A549 (cell line): ENCODE results near the gene SSC4D. TPM values are rescaled to one million over a fixed set of nuclear protein-coding genes. Genes with fewer than 3 reads are reported as not detected.

Experiments used
- ATAC-seq, 2 experiments: fragments of 200-7000 bp in 1 of 2; fragments of >200 bp in 1 of 2; cut with Nextera tagmentation in 1 of 2; cut with Tn5 transposase in 1 of 2; 3 replicates each; pipeline versions ENCODE4 v1.8.0 to v1.9.1; 2018 to 2020; ENCODE audit warnings: mild to moderate bottlenecking in 1 of 2, moderate library complexity in 1 of 2
- CTCF ChIA-PET: fragments of 300-600 bp; sonication (Branson Sonifier 250); formaldehyde crosslinking; extraction: SDS; loops from one replicate; lab custom pipeline; 2021; ENCODE audit warnings: antibody characterized with exemption, inconsistent platforms; lab: Yijun Ruan, JAX
- POLR2A ChIA-PET: fragments of 350-600 bp; formaldehyde crosslinking; extraction: SDS; loops from one replicate; lab custom pipeline; 2021; ENCODE audit warnings: antibody characterized with exemption, inconsistent platforms; lab: Yijun Ruan, JAX
- DNase-seq, 2 experiments: peaks; one replicate each; pipeline versions ENCODE4 v3.0.0 to v3.0.0-alpha.2; 2011 to 2016; ENCODE audit warnings: low read depth in 1 of 2, low spot score in 1 of 2
- FAIRE-seq: peaks from 2 replicates; lab custom pipeline; 2011; peaks lifted over from hg19 to GRCh38; lab: Jason Lieb, UNC
- H3K27ac ChIP-seq, 2 experiments: fragments of >200 bp; sonication (Bioruptor Twin); formaldehyde crosslinking; 3 replicates each; pipeline ENCODE4 v1.5.1; 2016 to 2017
- H3K4me1 ChIP-seq: fragments of >200 bp; sonication (Bioruptor Twin); formaldehyde crosslinking; 3 replicates; pipeline ENCODE4 v1.6.1; 2016
- H3K4me2 ChIP-seq: fragments of >200 bp; sonication (Bioruptor Twin); formaldehyde crosslinking; 3 replicates; pipeline ENCODE4 v1.6.1; 2016
- H3K4me3 ChIP-seq: fragments of >200 bp; sonication (Bioruptor Twin); formaldehyde crosslinking; 3 replicates; pipeline ENCODE4 v1.5.1; 2016
- H3K9me3 ChIP-seq: fragments of >200 bp; sonication (Bioruptor Twin); formaldehyde crosslinking; 3 replicates; pipeline ENCODE4 v1.6.1; 2016
- FOSL2 ChIP-seq, 2 experiments: fragments of 450-650 bp in 1 of 2; fragments of >200 bp in 1 of 2; sonication (Bioruptor Twin) in 1 of 2; formaldehyde crosslinking; IDR thresholded peaks; 2 replicates each; pipeline versions ENCODE4 v1.5.0 to v1.6.1; 2016 to 2020; ENCODE audit warnings: mild to moderate bottlenecking in 1 of 2, moderate library complexity in 1 of 2
- JUN ChIP-seq, 2 experiments: fragments of >200 bp; sonication (Bioruptor Twin); formaldehyde crosslinking; IDR thresholded peaks; 2 replicates in 1 of 2; 3 replicates in 1 of 2; pipeline ENCODE4 v1.6.1; 2016 to 2017
- KDM1A ChIP-seq: fragments of 200-600 bp; sonication (generic); IDR thresholded peaks from 2 replicates; pipeline ENCODE4 v1.6.1; 2016; ENCODE audit warnings: low read depth, mild to moderate bottlenecking
- MAFK ChIP-seq: fragments of 450-650 bp; IDR thresholded peaks from 2 replicates; pipeline ENCODE4 v1.6.1; 2014; ENCODE audit not compliant: partially characterized antibody
- MYC ChIP-seq: IDR thresholded peaks from 2 replicates; pipeline ENCODE4 v1.6.1; 2012; ENCODE audit warnings: mild to moderate bottlenecking, inconsistent platforms, low read length, improper control_type of control experiment, borderline replicate concordance
- NPAS2 ChIP-seq: fragments of 250-450 bp; sonication (Bioruptor Pico); IDR thresholded peaks from 2 replicates; pipeline ENCODE4 v1.8.0; 2022; ENCODE audit warnings: mild to moderate bottlenecking, moderate library complexity, borderline replicate concordance
- POLR2AphosphoS2 ChIP-seq: conservative IDR thresholded peaks from 2 replicates; pipeline ENCODE4 v1.6.1; 2012; ENCODE audit warnings: low read length, improper control_type of control experiment, inconsistent platforms
- RFX5 ChIP-seq: fragments of 450-650 bp; IDR thresholded peaks from 2 replicates; pipeline ENCODE4 v1.7.1; 2014; ENCODE audit warnings: antibody characterized with exemption, mild to moderate bottlenecking, moderate library complexity
- RNF2 ChIP-seq: fragments of 200-600 bp; sonication (generic); IDR thresholded peaks from 2 replicates; pipeline ENCODE4 v1.6.1; 2016; ENCODE audit warnings: low read depth, mild to moderate bottlenecking, antibody characterized with exemption, moderate library complexity, borderline replicate concordance
- TP53 ChIP-seq: fragments of 250-450 bp; sonication (Bioruptor Pico); IDR thresholded peaks from 2 replicates; pipeline ENCODE4 v1.5.0; 2021; ENCODE audit warnings: mild to moderate bottlenecking, moderate library complexity
- WGBS: methylation state at CpG from one replicate; pipeline ENCODE4 v1.1.6; 2017; ENCODE audit errors: missing lambda C conversion rate; 5-methylcytosine and 5-hydroxymethylcytosine counted together
- polyA plus RNA-seq, 4 experiments: library from polyadenylated mRNA; depleted of rRNA in 3 of 4; stranded (reverse); fragments of >200 nt; fragmentation: RNase III in 1 of 4; extraction: RNeasy Plus Mini Kit Qiagen cat#74134 plus additional on column Dnase treatment in 1 of 4; gene quantifications; 2 replicates in 3 of 4; 3 replicates in 1 of 4; pipeline ENCODE4 v1.2.3, GENCODE V29; 2011 to 2017
- TF ChIP-seq, protein P1 (sequence below): fragments of 200-600 bp; sonication (generic); IDR thresholded peaks from 2 replicates; pipeline ENCODE4 v1.6.1; 2016; ENCODE audit warnings: antibody characterized with exemption, mild to moderate bottlenecking, moderate library complexity
- TF ChIP-seq, protein P2 (sequence below): fragments of >200 bp; sonication (Bioruptor Twin); formaldehyde crosslinking; IDR thresholded peaks from 2 replicates; pipeline ENCODE4 v1.6.1; 2016

The SSC4D gene
- polyA plus RNA-seq, 2 of the 4 experiments (the other 2 are of a cell fraction) = 0.45 to 0.79 TPM

DNA sequence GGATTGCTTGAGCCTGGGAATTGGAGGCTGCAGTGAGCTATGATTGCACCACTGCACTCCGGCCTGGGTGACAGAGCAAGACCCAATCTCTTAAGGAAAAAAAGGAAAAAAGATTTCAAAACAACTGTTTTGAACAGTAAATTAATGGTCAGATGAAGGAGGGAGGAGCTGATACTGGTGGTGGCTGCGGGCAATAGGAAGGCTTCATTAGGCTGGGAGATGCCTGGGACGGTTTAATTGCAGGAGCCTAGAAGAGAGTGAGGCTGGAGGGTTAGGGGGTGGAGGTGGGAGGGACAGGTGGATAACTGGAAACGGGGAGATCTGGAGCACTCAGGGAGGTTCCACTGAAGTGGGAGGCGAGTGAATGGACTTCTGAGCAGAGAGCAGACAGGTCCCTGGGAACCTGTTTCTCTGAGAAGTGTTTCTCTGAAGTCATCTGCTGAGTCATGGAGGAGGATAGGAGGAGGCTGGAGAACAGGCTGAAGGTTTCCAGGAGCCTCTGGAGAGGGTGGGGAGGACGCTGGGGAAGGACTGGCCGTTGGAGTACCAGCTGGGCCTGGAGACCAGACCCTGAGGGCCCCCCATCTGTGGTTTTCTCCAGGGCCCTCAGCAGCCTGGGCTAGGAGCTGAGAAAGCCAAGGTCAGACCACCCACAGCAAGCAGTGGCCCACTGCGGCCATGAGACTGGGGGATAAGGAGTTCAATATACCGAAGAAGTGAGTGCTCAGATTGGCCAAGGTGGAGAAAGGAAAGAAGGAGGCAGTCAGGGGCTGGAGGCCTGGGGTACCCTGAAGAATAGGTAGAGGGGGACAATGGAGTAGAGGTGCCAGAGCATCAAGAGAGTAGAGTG, 36.3 kb downstream of the SSC4D start (continued):
- TF ChIP-seq, protein P1, sequence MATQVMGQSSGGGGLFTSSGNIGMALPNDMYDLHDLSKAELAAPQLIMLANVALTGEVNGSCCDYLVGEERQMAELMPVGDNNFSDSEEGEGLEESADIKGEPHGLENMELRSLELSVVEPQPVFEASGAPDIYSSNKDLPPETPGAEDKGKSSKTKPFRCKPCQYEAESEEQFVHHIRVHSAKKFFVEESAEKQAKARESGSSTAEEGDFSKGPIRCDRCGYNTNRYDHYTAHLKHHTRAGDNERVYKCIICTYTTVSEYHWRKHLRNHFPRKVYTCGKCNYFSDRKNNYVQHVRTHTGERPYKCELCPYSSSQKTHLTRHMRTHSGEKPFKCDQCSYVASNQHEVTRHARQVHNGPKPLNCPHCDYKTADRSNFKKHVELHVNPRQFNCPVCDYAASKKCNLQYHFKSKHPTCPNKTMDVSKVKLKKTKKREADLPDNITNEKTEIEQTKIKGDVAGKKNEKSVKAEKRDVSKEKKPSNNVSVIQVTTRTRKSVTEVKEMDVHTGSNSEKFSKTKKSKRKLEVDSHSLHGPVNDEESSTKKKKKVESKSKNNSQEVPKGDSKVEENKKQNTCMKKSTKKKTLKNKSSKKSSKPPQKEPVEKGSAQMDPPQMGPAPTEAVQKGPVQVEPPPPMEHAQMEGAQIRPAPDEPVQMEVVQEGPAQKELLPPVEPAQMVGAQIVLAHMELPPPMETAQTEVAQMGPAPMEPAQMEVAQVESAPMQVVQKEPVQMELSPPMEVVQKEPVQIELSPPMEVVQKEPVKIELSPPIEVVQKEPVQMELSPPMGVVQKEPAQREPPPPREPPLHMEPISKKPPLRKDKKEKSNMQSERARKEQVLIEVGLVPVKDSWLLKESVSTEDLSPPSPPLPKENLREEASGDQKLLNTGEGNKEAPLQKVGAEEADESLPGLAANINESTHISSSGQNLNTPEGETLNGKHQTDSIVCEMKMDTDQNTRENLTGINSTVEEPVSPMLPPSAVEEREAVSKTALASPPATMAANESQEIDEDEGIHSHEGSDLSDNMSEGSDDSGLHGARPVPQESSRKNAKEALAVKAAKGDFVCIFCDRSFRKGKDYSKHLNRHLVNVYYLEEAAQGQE = no peak
- TF ChIP-seq, all 56 proteins: peak for 9

DNA sequence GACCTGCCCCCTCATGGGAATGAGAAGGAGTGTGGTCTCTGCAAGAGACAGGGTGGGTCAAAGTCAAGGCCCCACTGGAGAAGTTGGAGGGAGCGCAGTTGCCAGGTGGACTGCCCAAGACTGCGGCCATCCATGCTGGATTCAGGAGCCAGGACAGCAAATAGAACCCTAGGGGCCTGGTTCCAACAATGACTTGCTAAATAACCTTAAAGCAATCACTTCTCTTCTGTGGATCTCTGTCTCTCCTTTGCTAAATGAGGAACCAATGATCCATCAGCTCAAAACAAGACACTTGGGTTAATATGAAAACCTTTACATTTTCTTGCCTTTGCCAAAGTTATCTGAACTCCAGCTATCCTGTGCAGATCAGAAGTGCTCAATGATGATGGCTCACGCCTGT, 38.1 kb downstream of the SSC4D start:
- Histone ChIP-seq H3K4me2 (no peak overlapping the region), H3K4me3 (no peak overlapping the region), H3K4me1 (peaks cover 34% of the 10 kb centered on the region), H3K27ac (peak overlapping the region; percentile 94 to 96; a peak in 5 of 6 replicates), H3K9me3 (no peaks in the 10 kb centered on the region)
- DNase-seq (no peak), FAIRE-seq (no peak), ATAC-seq (no peak)
- 98% methylated on average over 3 of the region's 3 CpGs for WGBS
- CTCF ChIA-PET = interaction anchor here (1.0 to 3.2 kb wide), 3 partner anchors 12 to 53 kb away, joined by 3 to 17 read pairs (median 4); partner anchors contain the start of gene YWHAG
- POLR2A ChIA-PET = interaction anchor here (4.0 kb wide), 1 partner anchor 12 kb away, joined by 18 read pairs; the partner anchor contains the start of gene YWHAG
- TF ChIP-seq RFX5 = no peak

DNA sequence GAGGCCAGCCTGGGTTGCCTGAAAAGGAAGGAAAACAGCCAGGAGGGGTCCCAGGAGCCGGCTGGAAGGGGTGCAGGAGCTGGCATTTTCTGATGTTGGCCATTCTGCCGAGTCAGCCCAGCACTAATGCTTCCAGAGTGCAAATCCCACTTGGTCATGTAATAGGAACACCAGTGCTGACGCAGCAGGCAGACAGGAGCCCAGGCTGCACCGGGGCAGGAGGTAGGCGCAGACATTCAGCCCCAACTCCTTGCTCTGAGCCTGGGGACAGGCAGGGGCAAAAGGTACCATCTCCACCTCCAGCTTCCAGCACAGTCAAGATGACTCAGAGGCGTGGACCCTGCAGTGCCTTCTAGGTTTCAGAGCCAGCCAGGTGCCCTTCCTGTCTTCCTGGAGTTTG, 40.5 kb downstream of the SSC4D start:
- peak in 1 of 2 experiments; percentile 33 for DNase-seq
- H3K4me1 ChIP-seq = peaks cover 54% of the 10 kb centered on the region
- H3K27ac ChIP-seq = peak overlapping the region; percentile 39 to 79
- POLR2A ChIA-PET = interaction anchor here (0.7 to 1.0 kb wide), 2 partner anchors 10 to 14 kb away, joined by 3 to 6 read pairs; partner anchors contain the start of gene YWHAG
- CTCF ChIA-PET = interaction anchor here (3.5 kb wide), 1 partner anchor 9 kb away, joined by 26 read pairs; the partner anchor contains the start of gene YWHAG
- FAIRE-seq = no peak
- 59% methylated on average over 6 of the region's 6 CpGs for WGBS
- ATAC-seq = peak in 1 of 2 experiments; percentile 7; a peak in 2 of 6 replicates
- H3K4me3 ChIP-seq = no peak overlapping the region
- 0 out of 3 replicates have a peak overlapping the region, but pooled peaks have one; percentile 25 for H3K4me2 ChIP-seq
- TF ChIP-seq KDM1A (no peak), MAFK (peak; percentile 88), JUN (IDR thresholded peaks at IDR 0.05) (no peak), FOSL2 (IDR thresholded peaks at IDR 0.05) (no peak), FOSL2 (CRISPR knock-in tag; IDR thresholded peaks at IDR 0.05) (no peak)
- H3K9me3 ChIP-seq = no peaks in the 10 kb centered on the region

DNA sequence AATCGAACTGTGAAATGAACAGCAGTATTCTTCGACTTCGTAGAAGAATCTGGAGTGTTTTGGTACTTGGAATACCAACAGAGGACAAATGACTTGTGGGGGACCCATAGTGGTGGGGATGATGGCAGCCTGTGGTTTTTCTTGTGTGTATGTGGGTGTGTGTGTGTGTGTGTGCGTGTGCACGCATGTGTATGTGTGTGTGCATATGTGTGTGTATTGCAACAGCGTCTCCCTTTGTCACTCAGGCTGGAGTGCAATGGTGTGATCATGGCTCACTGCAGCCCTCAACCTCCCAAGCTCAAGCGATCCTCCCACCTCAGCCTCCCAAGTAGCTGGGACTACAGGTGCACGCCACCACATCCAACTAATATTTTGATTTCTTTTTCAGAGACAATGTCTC, 41.3 kb downstream of the SSC4D start:
- CTCF ChIA-PET = interaction anchor here (3.5 kb wide), 1 partner anchor 9 kb away, joined by 26 read pairs; the partner anchor contains the start of gene YWHAG
- H3K9me3 ChIP-seq = no peaks in the 10 kb centered on the region

More for the DNA sequence above, 41.3 kb downstream of the SSC4D start:
- FAIRE-seq (no peak), ATAC-seq (no peak), DNase-seq (no peak)
- TF ChIP-seq TP53 (CRISPR knock-in tag) (no peak), NPAS2 (CRISPR knock-in tag) (no peak), JUN (IDR thresholded peaks at IDR 0.05) (no peak), POLR2AphosphoS2 (no peak), MYC (no peak), RNF2 (no peak)
- TF ChIP-seq, protein P2, sequence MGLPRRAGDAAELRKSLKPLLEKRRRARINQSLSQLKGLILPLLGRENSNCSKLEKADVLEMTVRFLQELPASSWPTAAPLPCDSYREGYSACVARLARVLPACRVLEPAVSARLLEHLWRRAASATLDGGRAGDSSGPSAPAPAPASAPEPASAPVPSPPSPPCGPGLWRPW = no peak
- Histone ChIP-seq H3K4me2 (no peak overlapping the region), H3K27ac (peak overlapping the region in 1 of 2 experiments; percentile 79; a peak in 1 of 6 replicates), H3K4me1 (peaks cover 51% of the 10 kb centered on the region), H3K4me3 (no peak overlapping the region)
- 88% methylated on average over 8 of the region's 8 CpGs for WGBS
- POLR2A ChIA-PET = no interaction called here
